Measurements from ENCODE around the gene PRELID2. TPM values are rescaled to one million over a fixed set of nuclear protein-coding genes. Genes with fewer than 3 reads are reported as not detected.
"Not testable (repeated sequence)": the region's sequence is repeated elsewhere in the genome, so short reads cannot be mapped to it uniquely, and the experiment has no call there.

The PRELID2 gene
- total RNA-seq, 4 donors from 2014 or later: 13.6 to 19.8 (median 17.3) TPM

- Histone ChIP-seq H3K4me3 (no peak overlapping the region), H3K4me1 (no peaks in the 10 kb centered on the region), H3K36me3 (peaks cover 0 to 30% of the 10 kb centered on the region in 2 donors), H3K27me3 (no peaks in the 10 kb centered on the region), H3K27ac (no peak overlapping the region), H3K9me3 (no peaks in the 10 kb centered on the region)
- TF ChIP-seq, protein P1, sequence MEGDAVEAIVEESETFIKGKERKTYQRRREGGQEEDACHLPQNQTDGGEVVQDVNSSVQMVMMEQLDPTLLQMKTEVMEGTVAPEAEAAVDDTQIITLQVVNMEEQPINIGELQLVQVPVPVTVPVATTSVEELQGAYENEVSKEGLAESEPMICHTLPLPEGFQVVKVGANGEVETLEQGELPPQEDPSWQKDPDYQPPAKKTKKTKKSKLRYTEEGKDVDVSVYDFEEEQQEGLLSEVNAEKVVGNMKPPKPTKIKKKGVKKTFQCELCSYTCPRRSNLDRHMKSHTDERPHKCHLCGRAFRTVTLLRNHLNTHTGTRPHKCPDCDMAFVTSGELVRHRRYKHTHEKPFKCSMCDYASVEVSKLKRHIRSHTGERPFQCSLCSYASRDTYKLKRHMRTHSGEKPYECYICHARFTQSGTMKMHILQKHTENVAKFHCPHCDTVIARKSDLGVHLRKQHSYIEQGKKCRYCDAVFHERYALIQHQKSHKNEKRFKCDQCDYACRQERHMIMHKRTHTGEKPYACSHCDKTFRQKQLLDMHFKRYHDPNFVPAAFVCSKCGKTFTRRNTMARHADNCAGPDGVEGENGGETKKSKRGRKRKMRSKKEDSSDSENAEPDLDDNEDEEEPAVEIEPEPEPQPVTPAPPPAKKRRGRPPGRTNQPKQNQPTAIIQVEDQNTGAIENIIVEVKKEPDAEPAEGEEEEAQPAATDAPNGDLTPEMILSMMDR (IDR thresholded peaks at IDR 0.05): no peak
- TF ChIP-seq POLR2A (IDR thresholded peaks at IDR 0.05): no peak
- TF ChIP-seq EP300 (IDR thresholded peaks at IDR 0.05): no peak
- no peak for TF ChIP-seq POLR2AphosphoS5 (IDR thresholded peaks at IDR 0.05)
- ATAC-seq: no peak
- 91 to 100% methylated on average over 2 to 9 of the region's 9 CpGs for WGBS, 2 donors (ENCODE audit: low coverage in 1 of 2)
Observed at GRCh38 chr5:145803112-145804004, 31.8 kb downstream of the PRELID2 start.

- no peaks in the 10 kb centered on the region for H3K4me1 ChIP-seq
- no peak for ATAC-seq
- H3K9me3 ChIP-seq: no peaks in the 10 kb centered on the region
- H3K27ac ChIP-seq: no peak overlapping the region
- no peak overlapping the region for H3K4me3 ChIP-seq
- H3K27me3 ChIP-seq: no peaks in the 10 kb centered on the region
- TF ChIP-seq EP300 (IDR thresholded peaks at IDR 0.05) (no peak), POLR2AphosphoS5 (IDR thresholded peaks at IDR 0.05) (no peak), POLR2A (IDR thresholded peaks at IDR 0.05) (no peak)
- TF ChIP-seq, protein P1 (IDR thresholded peaks at IDR 0.05): no peak
- peaks cover 0 to 30% of the 10 kb centered on the region in 2 donors for H3K36me3 ChIP-seq
- 92% methylated on average over 4 of the region's 4 CpGs for WGBS, 2 donors (ENCODE audit: low coverage in 1 of 2)
Observed at GRCh38 chr5:145801195-145801594, 33.9 kb downstream of the PRELID2 start.

GRCh38 chr5:145800181-145800580 is 35.0 kb downstream of the PRELID2 start:
- no peak overlapping the region for H3K27ac ChIP-seq
- WGBS, 2 donors (ENCODE audit: low coverage in 1 of 2): 39 to 45% methylated on average over 2 of the region's 2 CpGs
- H3K27me3 ChIP-seq: no peaks in the 10 kb centered on the region
- no peak for TF ChIP-seq POLR2AphosphoS5 (IDR thresholded peaks at IDR 0.05)
- TF ChIP-seq, protein P1 (IDR thresholded peaks at IDR 0.05): no peak
- no peak for TF ChIP-seq EP300 (IDR thresholded peaks at IDR 0.05)
- TF ChIP-seq POLR2A (IDR thresholded peaks at IDR 0.05): no peak
- no peak for ATAC-seq
- peaks cover 0 to 30% of the 10 kb centered on the region in 2 donors for H3K36me3 ChIP-seq
- no peak overlapping the region for H3K4me3 ChIP-seq
- no peaks in the 10 kb centered on the region for H3K4me1 ChIP-seq
- no peaks in the 10 kb centered on the region for H3K9me3 ChIP-seq

GRCh38 chr5:145798503-145798902 is 36.6 kb downstream of the PRELID2 start:
- H3K4me3 ChIP-seq, H3K27ac ChIP-seq, H3K4me1 ChIP-seq, H3K9me3 ChIP-seq, H3K27me3 ChIP-seq, ATAC-seq: not testable (repeated sequence)
- peaks cover 0 to 24% of the 10 kb centered on the region in 2 donors for H3K36me3 ChIP-seq

- no peak for ATAC-seq
- WGBS, 2 donors (ENCODE audit: low coverage in 1 of 2): 100% methylated on average over 1 of the region's 1 CpG
Observed at GRCh38 chr5:145797336-145797735, 37.8 kb downstream of the PRELID2 start.

More at GRCh38 chr5:145797336-145797735, 37.8 kb downstream of the PRELID2 start:
- Histone ChIP-seq H3K4me3 (no peak overlapping the region), H3K27ac (no peak overlapping the region), H3K9me3 (no peaks in the 10 kb centered on the region), H3K36me3 (peaks cover 0 to 14% of the 10 kb centered on the region in 2 donors), H3K4me1 (no peaks in the 10 kb centered on the region), H3K27me3 (no peaks in the 10 kb centered on the region)
- TF ChIP-seq POLR2AphosphoS5 (IDR thresholded peaks at IDR 0.05) (no peak), POLR2A (IDR thresholded peaks at IDR 0.05) (no peak), EP300 (IDR thresholded peaks at IDR 0.05) (no peak)
- TF ChIP-seq, protein P1 (IDR thresholded peaks at IDR 0.05): no peak

All from gastroesophageal sphincter (tissue), 4 donors.